ENCODE results near the gene GSDME.

The GSDME gene

DNA sequence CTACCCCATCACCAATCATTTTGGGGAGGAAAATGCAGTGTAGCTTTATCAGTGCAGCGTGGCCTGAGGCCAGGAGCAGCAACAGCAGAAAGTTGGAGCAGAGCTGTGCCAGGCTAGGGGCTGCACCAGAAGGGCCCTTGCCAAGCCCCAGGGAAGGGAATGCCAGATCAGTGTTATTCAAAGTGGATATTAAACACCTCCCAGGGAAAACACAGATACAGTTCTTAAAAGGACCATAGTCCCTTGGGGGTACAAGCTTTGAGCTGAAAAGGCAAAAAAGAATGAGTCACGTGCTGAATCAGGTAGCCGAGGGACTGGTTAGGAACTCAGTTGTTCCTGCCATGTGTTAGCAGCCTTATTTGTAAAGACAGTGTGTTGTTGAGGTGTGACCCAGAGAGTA, 54.0 kb downstream of the GSDME start:
- H3K4me1 Mint-ChIP-seq (ENCODE audit: low read depth): peaks cover 10% of the 10 kb centered on the region
- peaks cover 12% of the 10 kb centered on the region for H3K27me3 Mint-ChIP-seq
- no peak overlapping the region for H3K4me3 Mint-ChIP-seq
- intact Hi-C loops (cut with micrococcal nuclease): no loop called here
- no peaks in the 10 kb centered on the region for H3K36me3 Mint-ChIP-seq (ENCODE audit: low read depth)
- no peak overlapping the region for H3K27ac Mint-ChIP-seq
- H3K9me3 Mint-ChIP-seq: no peaks in the 10 kb centered on the region

- H3K36me3 Mint-ChIP-seq (ENCODE audit: low read depth): no peaks in the 10 kb centered on the region
- H3K4me3 Mint-ChIP-seq: no peak overlapping the region
These were observed 54.5 kb downstream of the GSDME start for GRCh38 chr7:24702755-24703154.

GRCh38 chr7:24701261-24702235, 55.7 kb downstream of the GSDME start:
- H3K36me3 Mint-ChIP-seq (ENCODE audit: low read depth): no peaks in the 10 kb centered on the region
- no peak overlapping the region for H3K4me3 Mint-ChIP-seq
- intact Hi-C loops (cut with micrococcal nuclease): no loop called here
- no peak overlapping the region for H3K27ac Mint-ChIP-seq
- H3K4me1 Mint-ChIP-seq (ENCODE audit: low read depth): peaks cover 10% of the 10 kb centered on the region
- H3K9me3 Mint-ChIP-seq: no peaks in the 10 kb centered on the region
- peaks cover 3% of the 10 kb centered on the region for H3K27me3 Mint-ChIP-seq

More at GRCh38 chr7:24702755-24703154, 54.5 kb downstream of the GSDME start:
- H3K4me1 Mint-ChIP-seq (ENCODE audit: low read depth): peaks cover 10% of the 10 kb centered on the region
- H3K9me3 Mint-ChIP-seq: no peaks in the 10 kb centered on the region
- no peak overlapping the region for H3K27ac Mint-ChIP-seq
- intact Hi-C loops (cut with micrococcal nuclease): no loop called here
- peaks cover 10% of the 10 kb centered on the region for H3K27me3 Mint-ChIP-seq

DNA sequence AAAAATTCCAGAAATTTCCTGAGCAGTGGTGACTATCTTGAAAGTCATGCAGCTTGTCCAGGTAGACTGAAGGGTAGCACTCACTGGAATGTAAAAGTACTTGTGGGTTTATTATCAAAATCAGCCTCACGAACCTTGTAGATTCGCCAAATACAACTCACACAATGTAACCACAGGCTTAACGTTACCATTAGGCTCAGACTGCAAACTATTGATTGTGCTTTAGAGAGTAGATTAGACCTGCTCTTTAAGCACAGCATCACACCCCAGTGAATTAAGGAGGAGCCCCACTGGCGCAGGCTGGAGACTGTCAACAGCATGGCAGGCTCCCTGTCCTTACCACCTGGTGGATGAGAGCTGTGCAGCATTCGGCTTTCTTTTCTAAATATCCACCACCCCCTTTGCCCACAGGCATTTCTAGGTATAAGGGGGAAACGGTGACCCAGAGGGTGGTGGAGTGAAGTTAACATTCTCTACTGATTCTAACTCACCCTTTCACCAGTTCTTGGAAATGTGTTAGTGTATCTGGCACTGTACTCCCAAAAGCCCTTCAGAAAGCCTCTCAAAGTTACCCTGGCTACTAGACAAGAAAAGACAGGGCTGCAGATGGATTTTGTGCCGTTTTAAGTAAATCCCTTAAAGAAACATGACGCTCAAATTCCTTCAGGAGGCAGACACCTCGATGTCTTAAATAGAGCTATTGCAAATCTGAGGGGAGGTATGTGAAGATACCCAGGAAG, 56.6 kb downstream of the GSDME start:
- Mint-ChIP-seq H3K4me1 (ENCODE audit: low read depth) (peaks cover 9% of the 10 kb centered on the region), H3K27ac (no peak overlapping the region), H3K36me3 (ENCODE audit: low read depth) (no peaks in the 10 kb centered on the region), H3K27me3 (peaks cover 2% of the 10 kb centered on the region), H3K4me3 (no peak overlapping the region), H3K9me3 (no peaks in the 10 kb centered on the region)
- intact Hi-C loops (cut with micrococcal nuclease): no loop called here

- no peaks in the 10 kb centered on the region for H3K27me3 Mint-ChIP-seq
- H3K9me3 Mint-ChIP-seq: no peaks in the 10 kb centered on the region
- no peaks in the 10 kb centered on the region for H3K36me3 Mint-ChIP-seq (ENCODE audit: low read depth)
- intact Hi-C loops (cut with micrococcal nuclease): no loop called here
- no peak overlapping the region for H3K27ac Mint-ChIP-seq
- H3K4me1 Mint-ChIP-seq (ENCODE audit: low read depth): no peaks in the 10 kb centered on the region
- no peak overlapping the region for H3K4me3 Mint-ChIP-seq
These were observed 58.6 kb downstream of the GSDME start for GRCh38 chr7:24698531-24699266.

DNA sequence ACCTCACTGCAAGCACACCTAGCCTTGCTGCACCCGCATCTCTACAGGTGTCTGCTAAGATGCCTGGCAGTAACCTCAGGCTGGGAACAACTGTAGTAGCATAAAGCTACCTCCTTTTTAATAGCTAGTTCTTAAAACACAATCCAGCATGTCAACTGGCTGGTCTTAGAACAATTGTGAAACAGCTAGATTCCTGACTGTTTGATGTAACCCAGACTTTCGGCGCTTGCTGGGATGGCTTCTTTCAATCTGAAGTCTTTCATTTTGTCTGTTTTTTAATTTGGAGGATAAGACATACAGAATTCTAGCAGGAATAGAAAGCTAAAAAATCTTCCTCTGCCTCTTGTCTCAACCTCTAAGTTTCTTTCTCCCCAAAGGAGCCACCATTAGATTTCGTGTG, 59.8 kb downstream of the GSDME start:
- H3K36me3 Mint-ChIP-seq (ENCODE audit: low read depth): no peaks in the 10 kb centered on the region
- H3K4me3 Mint-ChIP-seq: no peak overlapping the region
- no peaks in the 10 kb centered on the region for H3K9me3 Mint-ChIP-seq
- no peaks in the 10 kb centered on the region for H3K27me3 Mint-ChIP-seq
- H3K4me1 Mint-ChIP-seq (ENCODE audit: low read depth): no peaks in the 10 kb centered on the region
- no peak overlapping the region for H3K27ac Mint-ChIP-seq
- intact Hi-C loops (cut with micrococcal nuclease): no loop called here

DNA sequence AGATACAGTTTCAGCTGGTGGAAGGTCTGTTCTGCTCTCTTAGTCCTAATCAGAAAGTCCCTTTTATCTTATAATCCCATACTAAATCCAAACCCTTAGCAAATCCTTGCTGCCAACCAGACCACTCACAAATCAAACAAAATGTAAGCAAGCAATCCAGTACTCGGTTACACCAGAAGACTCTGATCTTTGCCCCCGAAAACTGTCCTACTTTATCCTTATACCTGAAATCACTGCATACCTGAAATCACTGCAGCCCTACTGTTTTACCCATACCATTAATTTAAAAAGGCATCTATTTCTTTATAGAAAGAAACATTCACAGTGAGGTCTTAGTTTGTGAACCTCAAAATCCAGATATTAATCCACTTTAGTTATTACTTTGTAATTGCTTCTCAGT, 64.7 kb downstream of the GSDME start:
- intact Hi-C loops (cut with micrococcal nuclease): no loop called here
- no peaks in the 10 kb centered on the region for H3K27me3 Mint-ChIP-seq
- H3K4me3 Mint-ChIP-seq: no peak overlapping the region
- H3K36me3 Mint-ChIP-seq (ENCODE audit: low read depth): no peaks in the 10 kb centered on the region
- H3K4me1 Mint-ChIP-seq (ENCODE audit: low read depth): peaks cover 5% of the 10 kb centered on the region
- no peak overlapping the region for H3K27ac Mint-ChIP-seq
- no peaks in the 10 kb centered on the region for H3K9me3 Mint-ChIP-seq

- Mint-ChIP-seq H3K36me3 (ENCODE audit: low read depth) (no peaks in the 10 kb centered on the region), H3K4me1 (ENCODE audit: low read depth) (peaks cover 5% of the 10 kb centered on the region), H3K4me3 (no peak overlapping the region), H3K27me3 (no peaks in the 10 kb centered on the region), H3K27ac (no peak overlapping the region), H3K9me3 (no peaks in the 10 kb centered on the region)
- intact Hi-C loops (cut with micrococcal nuclease): no loop called here
These were observed 67.0 kb downstream of the GSDME start for GRCh38 chr7:24690251-24690650.

- intact Hi-C loops (cut with micrococcal nuclease): no loop called here
- Mint-ChIP-seq H3K4me3 (no peak overlapping the region), H3K4me1 (ENCODE audit: low read depth) (peaks cover 5% of the 10 kb centered on the region), H3K36me3 (ENCODE audit: low read depth) (no peaks in the 10 kb centered on the region), H3K27me3 (no peaks in the 10 kb centered on the region), H3K9me3 (no peaks in the 10 kb centered on the region), H3K27ac (no peak overlapping the region)
These were observed 71.6 kb downstream of the GSDME start for GRCh38 chr7:24685708-24686107.

DNA sequence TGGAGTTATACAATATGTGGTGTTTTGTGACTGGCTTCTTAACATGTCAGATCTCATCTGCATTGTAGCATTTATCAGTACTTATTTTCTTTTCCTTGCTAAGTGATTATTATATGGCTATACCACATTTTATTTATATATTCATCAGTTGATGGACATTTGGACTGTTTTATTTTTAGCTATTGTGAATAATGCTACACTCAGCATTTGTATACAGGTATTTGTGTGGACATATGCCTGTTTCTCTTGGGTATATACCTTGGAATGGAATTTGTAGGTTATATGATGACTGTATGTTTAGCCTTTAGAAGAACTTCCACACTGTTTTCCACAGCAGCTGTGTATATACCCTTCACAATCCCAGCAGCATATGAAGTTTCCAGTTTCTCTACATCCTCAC, 86.5 kb downstream of the GSDME start:
- no peak overlapping the region for H3K27ac Mint-ChIP-seq
- H3K36me3 Mint-ChIP-seq (ENCODE audit: low read depth): no peaks in the 10 kb centered on the region
- H3K4me1 Mint-ChIP-seq (ENCODE audit: low read depth): no peaks in the 10 kb centered on the region
- intact Hi-C loops (cut with micrococcal nuclease): no loop called here
- no peaks in the 10 kb centered on the region for H3K27me3 Mint-ChIP-seq
- no peak overlapping the region for H3K4me3 Mint-ChIP-seq
- H3K9me3 Mint-ChIP-seq: no peaks in the 10 kb centered on the region

DNA sequence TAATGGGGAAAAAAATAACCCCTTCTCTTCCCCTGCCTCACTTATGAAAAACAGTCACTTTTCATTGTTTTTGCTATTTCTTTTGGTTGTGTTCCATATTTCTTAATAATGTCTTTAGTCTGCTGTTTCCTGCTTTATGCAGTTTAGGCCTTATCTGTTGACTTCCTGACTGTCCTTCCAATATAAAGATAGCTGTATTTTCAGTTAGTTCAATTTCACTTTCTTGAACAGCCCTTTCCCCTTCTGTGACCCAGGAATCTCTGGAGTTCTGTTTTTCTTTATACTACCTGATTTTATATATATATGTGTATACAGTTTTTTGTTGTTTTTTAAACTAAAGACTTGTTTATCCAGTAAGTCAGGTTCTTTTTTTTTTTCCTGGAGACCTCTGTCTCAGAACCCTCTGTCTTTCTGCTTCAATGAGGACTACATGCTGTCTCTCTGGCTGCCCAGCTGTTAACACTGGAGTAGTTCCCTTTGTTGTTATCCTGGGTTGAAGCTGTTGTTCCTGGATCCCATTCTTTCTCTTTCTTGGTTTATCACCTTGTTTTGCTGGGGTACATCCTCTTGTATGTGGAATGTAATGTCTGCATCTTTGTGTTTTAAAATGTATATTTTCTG, 87.2 kb downstream of the GSDME start:
- no peaks in the 10 kb centered on the region for H3K27me3 Mint-ChIP-seq
- H3K36me3 Mint-ChIP-seq (ENCODE audit: low read depth): no peaks in the 10 kb centered on the region
- no peaks in the 10 kb centered on the region for H3K9me3 Mint-ChIP-seq
- intact Hi-C loops (cut with micrococcal nuclease): loop anchor here (5.0 kb wide), 1 partner anchor 973 kb away; no protein-coding TSS in a partner anchor
- no peaks in the 10 kb centered on the region for H3K4me1 Mint-ChIP-seq (ENCODE audit: low read depth)
- no peak overlapping the region for H3K4me3 Mint-ChIP-seq
- no peak overlapping the region for H3K27ac Mint-ChIP-seq

DNA sequence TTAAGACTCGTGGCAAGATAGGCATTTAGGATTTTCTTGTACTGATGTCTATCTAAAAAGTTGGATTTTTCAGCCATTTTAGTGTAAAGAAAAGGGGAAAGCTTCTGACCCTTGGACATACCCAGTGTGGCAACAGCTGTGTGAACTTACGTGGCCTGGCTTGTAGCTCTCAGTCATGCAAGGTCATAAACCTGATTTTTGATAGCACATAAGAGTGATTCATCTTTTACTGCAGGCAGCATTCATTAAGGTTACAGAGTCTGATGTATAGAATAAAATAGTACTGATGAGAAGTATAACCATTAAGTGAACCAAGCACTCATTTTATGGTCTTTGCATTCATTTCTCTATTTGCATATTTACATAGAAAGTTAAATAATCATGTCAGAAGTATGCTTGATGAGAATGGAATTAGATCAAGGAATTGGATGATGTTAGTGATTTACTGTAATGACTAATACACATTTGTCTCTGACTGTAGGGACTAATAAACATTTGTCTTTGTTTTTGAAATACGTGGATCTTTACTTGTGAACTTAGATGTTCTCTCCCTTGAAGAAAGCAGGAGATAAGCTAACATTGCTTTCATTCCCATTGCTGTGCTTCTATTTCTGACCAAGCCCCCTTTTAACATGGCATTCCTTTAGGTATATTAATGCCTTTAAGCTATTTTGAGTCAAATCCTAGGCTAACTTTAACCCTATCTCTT, 88.2 kb downstream of the GSDME start:
- intact Hi-C loops (cut with micrococcal nuclease): loop anchor here (5.0 kb wide), 1 partner anchor 972 kb away; no protein-coding TSS in a partner anchor
- H3K4me3 Mint-ChIP-seq: no peak overlapping the region
- no peaks in the 10 kb centered on the region for H3K36me3 Mint-ChIP-seq (ENCODE audit: low read depth)
- H3K27ac Mint-ChIP-seq: no peak overlapping the region
- H3K4me1 Mint-ChIP-seq (ENCODE audit: low read depth): no peaks in the 10 kb centered on the region
- no peaks in the 10 kb centered on the region for H3K27me3 Mint-ChIP-seq
- H3K9me3 Mint-ChIP-seq: no peaks in the 10 kb centered on the region

All from dendritic cell treated with granulocyte-macrophage colony-stimulating factor and Interleukin-4, amounts not matched to agents 40 ng/mL and 50 ng/mL, for 4 days (primary cell).